Amniotic epithelial cell (primary cell): ENCODE data around the gene PDX1.

ENCODE experiments used
- DNase-seq: peaks from one replicate; pipeline ENCODE4 v3.0.0-alpha.2; 2010; ENCODE audit warnings: low read depth

PDX1 gene

GRCh38 chr13:27919934-27920676, at the start of gene PDX1:
TSS of gene PDX1 (plus strand) at chr13:27920000. CDS start at chr13:27920139, 139 bp downstream.
- DNase-seq = no peak

GRCh38 chr13:27878274-27878673, 41.5 kb upstream of the PDX1 start:
- no peak for DNase-seq

GRCh38 chr13:27889471-27889870, 30.3 kb upstream of the PDX1 start:
- no peak for DNase-seq

- no peak for DNase-seq
Measured at GRCh38 chr13:27896726-27897125, 23.1 kb upstream of the PDX1 start.

- no peak for DNase-seq
Measured at GRCh38 chr13:27904719-27905118, 15.1 kb upstream of the PDX1 start.

- no peak for DNase-seq
Measured at GRCh38 chr13:27905650-27906049, 14.2 kb upstream of the PDX1 start.

GRCh38 chr13:27907121-27907787, 12.5 kb upstream of the PDX1 start:
- DNase-seq = no peak

GRCh38 chr13:27909378-27909777, 10.4 kb upstream of the PDX1 start:
- no peak for DNase-seq

- no peak for DNase-seq
Measured at GRCh38 chr13:27911521-27911920, 8.3 kb upstream of the PDX1 start.

- DNase-seq = no peak
Measured at GRCh38 chr13:27913160-27913559, 6.6 kb upstream of the PDX1 start.

GRCh38 chr13:27915301-27916207, 4.2 kb upstream of the PDX1 start:
- DNase-seq = no peak

GRCh38 chr13:27917121-27917947, 2.5 kb upstream of the PDX1 start:
- DNase-seq = no peak

- no peak for DNase-seq
Measured at GRCh38 chr13:27918041-27918917, 1.5 kb upstream of the PDX1 start.

GRCh38 chr13:27918918-27919658, 712 bp upstream of the PDX1 start:
- no peak for DNase-seq

GRCh38 chr13:27919659-27919933, 204 bp upstream of the PDX1 start:
- no peak for DNase-seq

GRCh38 chr13:27920677-27921420, 1.0 kb downstream of the PDX1 start:
- DNase-seq = peak; percentile 4

GRCh38 chr13:27921421-27921960, 1.7 kb downstream of the PDX1 start:
- no peak for DNase-seq

GRCh38 chr13:27921961-27922882, 2.4 kb downstream of the PDX1 start:
- DNase-seq = no peak
